ENCODE results near the gene HECW1.

DNA sequence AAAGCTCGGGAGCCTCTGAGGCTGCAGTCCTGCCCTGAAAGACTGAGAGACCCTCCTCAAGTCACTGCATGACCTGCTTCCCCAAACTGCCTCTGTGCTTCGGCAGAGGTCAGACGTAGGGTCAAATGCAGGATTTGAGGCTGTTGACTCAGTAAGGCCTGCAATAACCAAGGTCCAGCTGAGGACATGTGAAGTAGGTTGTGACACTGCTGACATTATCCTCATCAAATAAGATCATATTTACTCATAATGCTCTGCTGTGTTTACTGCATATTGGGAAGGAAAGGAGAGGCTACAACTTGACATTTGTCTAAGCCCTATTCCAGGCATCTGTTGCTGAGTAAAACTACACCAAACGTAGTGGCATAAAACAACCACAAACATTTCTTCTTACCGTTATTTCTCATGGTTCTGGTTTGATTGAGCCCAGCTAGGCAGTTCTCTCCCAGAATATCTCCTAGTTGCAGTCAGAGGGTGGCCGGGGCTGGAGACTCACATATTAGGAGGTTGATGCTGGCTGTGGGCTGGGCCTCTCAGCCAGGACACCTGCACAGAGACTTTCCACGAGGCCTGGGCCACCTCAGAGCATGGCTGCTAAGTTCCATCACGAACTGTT, 348.4 kb downstream of the HECW1 start:
- TF ChIP-seq, protein P1, sequence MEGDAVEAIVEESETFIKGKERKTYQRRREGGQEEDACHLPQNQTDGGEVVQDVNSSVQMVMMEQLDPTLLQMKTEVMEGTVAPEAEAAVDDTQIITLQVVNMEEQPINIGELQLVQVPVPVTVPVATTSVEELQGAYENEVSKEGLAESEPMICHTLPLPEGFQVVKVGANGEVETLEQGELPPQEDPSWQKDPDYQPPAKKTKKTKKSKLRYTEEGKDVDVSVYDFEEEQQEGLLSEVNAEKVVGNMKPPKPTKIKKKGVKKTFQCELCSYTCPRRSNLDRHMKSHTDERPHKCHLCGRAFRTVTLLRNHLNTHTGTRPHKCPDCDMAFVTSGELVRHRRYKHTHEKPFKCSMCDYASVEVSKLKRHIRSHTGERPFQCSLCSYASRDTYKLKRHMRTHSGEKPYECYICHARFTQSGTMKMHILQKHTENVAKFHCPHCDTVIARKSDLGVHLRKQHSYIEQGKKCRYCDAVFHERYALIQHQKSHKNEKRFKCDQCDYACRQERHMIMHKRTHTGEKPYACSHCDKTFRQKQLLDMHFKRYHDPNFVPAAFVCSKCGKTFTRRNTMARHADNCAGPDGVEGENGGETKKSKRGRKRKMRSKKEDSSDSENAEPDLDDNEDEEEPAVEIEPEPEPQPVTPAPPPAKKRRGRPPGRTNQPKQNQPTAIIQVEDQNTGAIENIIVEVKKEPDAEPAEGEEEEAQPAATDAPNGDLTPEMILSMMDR (optimal IDR thresholded peaks at IDR 0.05 in 1 of 3, IDR thresholded peaks at IDR 0.05 in 1 of 3, conservative IDR thresholded peaks at IDR 0.05 in 1 of 3; ENCODE audit: extremely low read depth in 1 of 3, insufficient read depth in 2 of 3, low read length in 3 of 3): no peak
- no peak for TF ChIP-seq EZH2 (IDR thresholded peaks at IDR 0.05; ENCODE audit: low read length)

Measured in keratinocyte (primary cell).